HepG2 (cell line): ENCODE data around the gene CIB2. TPM values are rescaled to one million over a fixed set of nuclear protein-coding genes. Genes with fewer than 3 reads are reported as not detected.

Experiments used
- ATRX ChIP-seq: sonication (generic); formaldehyde crosslinking; IDR thresholded peaks from 2 replicates; pipeline ENCODE4 v1.4.0; 2020; ENCODE audit warnings: missing genetic modification reagents, borderline replicate concordance
- BORCS8-MEF2B ChIP-seq: sonication (generic); formaldehyde crosslinking; IDR thresholded peaks from 2 replicates; pipeline ENCODE4 v1.8.0; 2022; ENCODE audit warnings: mild to moderate bottlenecking, missing genetic modification reagents
- FOXA1 ChIP-seq, 2 experiments: fragments of 450-650 bp in 1 of 2; sonication (generic) in 1 of 2; formaldehyde crosslinking in 1 of 2; IDR thresholded peaks; 2 replicates each; pipeline versions ENCODE4 v1.4.0 to v1.6.1; 2016 to 2020; ENCODE audit warnings: missing genetic modification reagents in 1 of 2
- FOXM1 ChIP-seq: sonication (generic); formaldehyde crosslinking; IDR thresholded peaks from 2 replicates; pipeline ENCODE4 v1.5.0; 2020; ENCODE audit warnings: missing genetic modification reagents
- HNRNPL ChIP-seq: fragments of 200-400 bp; formaldehyde crosslinking; IDR thresholded peaks from 2 replicates; pipeline ENCODE4 v1.6.1; 2017; ENCODE audit warnings: mild to moderate bottlenecking, low read depth, low read length
- KDM3A ChIP-seq: IDR thresholded peaks from 2 replicates; pipeline ENCODE4 v1.6.1; 2018; ENCODE audit warnings: low read depth, missing compliant biosample characterization
- KIAA2018 ChIP-seq: sonication (generic); formaldehyde crosslinking; IDR thresholded peaks from 2 replicates; pipeline ENCODE4 v1.5.0; 2020; ENCODE audit warnings: mild to moderate bottlenecking, missing genetic modification reagents, borderline replicate concordance
- KLF11 ChIP-seq: IDR thresholded peaks from 2 replicates; pipeline ENCODE4 v1.6.1; 2016; ENCODE audit warnings: missing compliant biosample characterization
- KLF12 ChIP-seq: sonication (generic); formaldehyde crosslinking; IDR thresholded peaks from 2 replicates; pipeline ENCODE4 v1.4.0; 2020; ENCODE audit warnings: missing genetic modification reagents, borderline replicate concordance
- ZBTB42 ChIP-seq: sonication (generic); formaldehyde crosslinking; IDR thresholded peaks from 2 replicates; pipeline ENCODE4 v1.5.0; 2020; ENCODE audit warnings: mild to moderate bottlenecking, missing genetic modification reagents
- ZNF205 ChIP-seq: IDR thresholded peaks from 2 replicates; pipeline ENCODE4 v1.6.1; 2018; ENCODE audit warnings: missing biosample characterization, missing genetic modification reagents
- ZNF550 ChIP-seq: sonication (generic); formaldehyde crosslinking; IDR thresholded peaks from 2 replicates; pipeline ENCODE4 v1.4.0; 2020; ENCODE audit warnings: mild to moderate bottlenecking, missing genetic modification reagents, borderline replicate concordance
- ZNF556 ChIP-seq: sonication (generic); formaldehyde crosslinking; IDR thresholded peaks from 2 replicates; pipeline ENCODE4 v1.4.0; 2020; ENCODE audit warnings: mild to moderate bottlenecking, missing genetic modification reagents, borderline replicate concordance
- ZNF598 ChIP-seq: sonication (generic); formaldehyde crosslinking; IDR thresholded peaks from 2 replicates; pipeline ENCODE4 v1.5.1; 2020; ENCODE audit warnings: mild to moderate bottlenecking, missing genetic modification reagents, borderline replicate concordance
- ZNF777 ChIP-seq: sonication (generic); formaldehyde crosslinking; IDR thresholded peaks from 2 replicates; pipeline ENCODE4 v1.4.0; 2020; ENCODE audit warnings: missing genetic modification reagents
- ZNF841 ChIP-seq: sonication (generic); formaldehyde crosslinking; IDR thresholded peaks from 2 replicates; pipeline ENCODE4 v1.8.1; 2023; ENCODE audit warnings: missing genetic modification reagents, borderline replicate concordance
- polyA plus RNA-seq, 8 experiments: library from polyadenylated mRNA; depleted of rRNA in 3 of 8; stranded (reverse) in 7 of 8; unstranded in 1 of 8; fragments of >200 nt; fragmentation: Illumina TruSeq in 4 of 8; extraction: Trizol in 4 of 8; gene quantifications; 2 replicates each; pipeline versions ENCODE4 v1.2.1 to v1.2.3, GENCODE V29; 2011 to 2016; ENCODE audit warnings: low read depth in 4 of 8, missing spikeins in 1 of 8, mixed read lengths in 1 of 8; ENCODE audit not compliant: insufficient read depth in 1 of 8
- total RNA-seq, 5 experiments: library from RNA; depleted of rRNA; stranded (reverse); fragments of >200 nt; fragmentation: Illumina TruSeq; extraction: Trizol; gene quantifications; 2 replicates each; pipeline ENCODE4 v1.2.3, GENCODE V29; 2016; ENCODE audit warnings: low read depth in 1 of 5
- TF ChIP-seq, protein P1 (sequence below): sonication (generic); formaldehyde crosslinking; IDR thresholded peaks from 2 replicates; pipeline ENCODE4 v1.9.0; 2021; ENCODE audit warnings: missing genetic modification reagents, borderline replicate concordance
- TF ChIP-seq, protein P2 (sequence below): sonication (generic); formaldehyde crosslinking; IDR thresholded peaks from 2 replicates; pipeline ENCODE4 v1.8.1; 2023; ENCODE audit warnings: mild to moderate bottlenecking, missing genetic modification reagents

The CIB2 gene
- total and polyA plus RNA-seq, 2 of the 13 experiments (the other 11 are each of a cell fraction or from before 2014, with no cell fraction given) = 1.4 to 1.5 TPM

DNA sequence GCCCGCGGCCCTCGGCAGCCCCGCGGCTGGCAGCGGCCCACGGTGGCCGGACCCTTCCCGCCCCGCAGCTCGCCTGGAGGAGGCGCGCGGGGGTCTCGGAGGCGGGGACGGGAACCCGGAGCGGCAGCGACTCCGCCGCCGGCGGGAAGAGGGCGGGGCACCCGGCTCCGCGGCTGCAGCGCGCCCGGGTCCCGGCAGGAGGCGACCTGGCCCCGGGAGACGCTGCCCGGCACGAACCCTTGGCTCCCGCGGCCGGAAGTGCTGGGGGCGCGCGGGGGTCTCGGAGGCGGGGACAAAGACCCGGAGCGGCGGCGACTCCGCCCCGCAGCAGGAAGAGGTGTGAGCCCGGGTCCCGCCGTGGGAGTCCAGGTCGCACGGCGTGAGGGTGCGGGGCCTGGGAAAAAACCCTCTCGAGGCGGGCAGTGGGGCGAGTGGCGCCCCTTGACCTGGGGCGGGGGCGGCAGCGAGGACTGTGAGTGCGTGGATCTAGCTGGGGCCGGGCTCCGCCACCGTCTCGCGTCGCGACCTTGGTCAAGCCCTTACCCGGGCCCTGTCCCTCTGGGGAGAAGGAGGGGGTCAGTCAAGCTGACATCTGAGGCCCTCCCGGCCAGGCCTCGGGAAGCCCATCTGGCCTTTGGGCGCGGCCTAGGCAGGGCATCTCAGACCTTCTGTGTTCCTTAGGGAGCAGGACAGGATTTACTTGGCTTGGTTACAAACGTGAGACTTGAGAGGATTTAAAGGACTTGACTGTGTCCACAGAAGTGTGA, at the start of gene CIB2 (continued):
- TF ChIP-seq KLF12 (CRISPR knock-in tag) = no peak; the same call in 1 of the 2 replicates
- no peak for TF ChIP-seq FOXA1 (IDR thresholded peaks at IDR 0.05)
- TF ChIP-seq FOXA1 (CRISPR knock-in tag; IDR thresholded peaks at IDR 0.05) = no peak
- TF ChIP-seq ZNF777 (CRISPR knock-in tag) = no peak
- no peak for TF ChIP-seq ZNF841
- TF ChIP-seq ZBTB42 (CRISPR knock-in tag) = peak; percentile 85; the same call in 1 of the 2 replicates
- no peak for TF ChIP-seq FOXM1 (CRISPR knock-in tag)
- TF ChIP-seq HNRNPL = no peak
- peak; percentile 70 for TF ChIP-seq BORCS8-MEF2B (CRISPR knock-in tag)
- TF ChIP-seq ZNF598 (CRISPR knock-in tag) = no peak
- 0 out of 2 replicates have a peak, but pooled peaks have one; percentile 14 for TF ChIP-seq ZNF556
- TF ChIP-seq ZNF550 = no peak
- no peak for TF ChIP-seq ATRX (CRISPR knock-in tag)
- peak; percentile 75; the same call in 1 of the 2 replicates for TF ChIP-seq KDM3A (CRISPR knock-in tag)
- no peak for TF ChIP-seq KLF11 (CRISPR knock-in tag)
- TF ChIP-seq, protein P1, sequence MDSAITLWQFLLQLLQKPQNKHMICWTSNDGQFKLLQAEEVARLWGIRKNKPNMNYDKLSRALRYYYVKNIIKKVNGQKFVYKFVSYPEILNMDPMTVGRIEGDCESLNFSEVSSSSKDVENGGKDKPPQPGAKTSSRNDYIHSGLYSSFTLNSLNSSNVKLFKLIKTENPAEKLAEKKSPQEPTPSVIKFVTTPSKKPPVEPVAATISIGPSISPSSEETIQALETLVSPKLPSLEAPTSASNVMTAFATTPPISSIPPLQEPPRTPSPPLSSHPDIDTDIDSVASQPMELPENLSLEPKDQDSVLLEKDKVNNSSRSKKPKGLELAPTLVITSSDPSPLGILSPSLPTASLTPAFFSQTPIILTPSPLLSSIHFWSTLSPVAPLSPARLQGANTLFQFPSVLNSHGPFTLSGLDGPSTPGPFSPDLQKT (CRISPR knock-in tag) = peak; percentile 76; the same call in 1 of the 2 replicates
- TF ChIP-seq, protein P2, sequence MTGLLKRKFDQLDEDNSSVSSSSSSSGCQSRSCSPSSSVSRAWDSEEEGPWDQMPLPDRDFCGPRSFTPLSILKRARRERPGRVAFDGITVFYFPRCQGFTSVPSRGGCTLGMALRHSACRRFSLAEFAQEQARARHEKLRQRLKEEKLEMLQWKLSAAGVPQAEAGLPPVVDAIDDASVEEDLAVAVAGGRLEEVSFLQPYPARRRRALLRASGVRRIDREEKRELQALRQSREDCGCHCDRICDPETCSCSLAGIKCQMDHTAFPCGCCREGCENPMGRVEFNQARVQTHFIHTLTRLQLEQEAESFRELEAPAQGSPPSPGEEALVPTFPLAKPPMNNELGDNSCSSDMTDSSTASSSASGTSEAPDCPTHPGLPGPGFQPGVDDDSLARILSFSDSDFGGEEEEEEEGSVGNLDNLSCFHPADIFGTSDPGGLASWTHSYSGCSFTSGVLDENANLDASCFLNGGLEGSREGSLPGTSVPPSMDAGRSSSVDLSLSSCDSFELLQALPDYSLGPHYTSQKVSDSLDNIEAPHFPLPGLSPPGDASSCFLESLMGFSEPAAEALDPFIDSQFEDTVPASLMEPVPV (CRISPR knock-in tag) = peak; percentile 82; the same call in 1 of the 2 replicates
- TF ChIP-seq ZNF205 (CRISPR knock-in tag) = no peak
- TF ChIP-seq KIAA2018 (CRISPR knock-in tag) = no peak
